Vagina (tissue), 2 donors: Measurements from ENCODE around the gene ATP6V1G2.

Experiments used
- CTCF ChIP-seq, 3 experiments: fragments of 450-650 bp in 2 of 3; fragments of 200-600 bp in 1 of 3; sonication (generic) in 1 of 3; IDR thresholded peaks; one replicate each; pipeline ENCODE4 v1.5.1; 2017 to 2019; ENCODE audit warnings: antibody characterized with exemption in 3 of 3, mild to moderate bottlenecking in 2 of 3, moderate library complexity in 2 of 3
- POLR2A ChIP-seq, 2 donors: fragments of 450-650 bp; IDR thresholded peaks; one replicate each; pipeline ENCODE4 v1.6.1; 2017; ENCODE audit warnings: antibody characterized with exemption in 2 of 2, mild to moderate bottlenecking in 2 of 2, moderate library complexity in 2 of 2
- POLR2AphosphoS5 ChIP-seq, 2 donors: sonication (generic); formaldehyde crosslinking; IDR thresholded peaks; one replicate each; pipeline ENCODE4 v1.9.0; 2017; ENCODE audit warnings: antibody characterized with exemption in 2 of 2, mild to moderate bottlenecking in 2 of 2, low read depth in 1 of 2; ENCODE audit not compliant: insufficient read depth in 1 of 2

GRCh38 chr6:31529329-31530150 is 16.9 kb downstream of the ATP6V1G2 start:
- no peak for TF ChIP-seq POLR2AphosphoS5 (IDR thresholded peaks at IDR 0.05; ENCODE audit: insufficient read depth in 1 of 2, low read depth in 1 of 2)
- no peak for TF ChIP-seq CTCF (IDR thresholded peaks at IDR 0.05)
- TF ChIP-seq POLR2A (IDR thresholded peaks at IDR 0.05), result no peak
